Smooth muscle cell (in vitro differentiated cells): ENCODE data around the gene BCAS4. TPM values are rescaled to one million over a fixed set of nuclear protein-coding genes. Genes with fewer than 3 reads are reported as not detected.

Experiments
- DNase-seq: peaks from one replicate; lab custom pipeline; 2025; ENCODE audit not compliant: unreplicated experiment; lab: John Stamatoyannopoulos, UW
- H2AFZ ChIP-seq: fragments of 200-600 bp; sonication (generic); 2 replicates; pipeline ENCODE4 v1.6.0; 2016; ENCODE audit warnings: antibody characterized with exemption, low read depth, mild to moderate bottlenecking
- H3F3A ChIP-seq: fragments of 200-600 bp; sonication (generic); 2 replicates; pipeline ENCODE4 v1.6.0; 2017; ENCODE audit warnings: antibody characterized with exemption, low read depth
- H3K27ac ChIP-seq: fragments of 200-600 bp; sonication (generic); 2 replicates; pipeline ENCODE4 v1.5.1; 2016; ENCODE audit warnings: low read depth, mild to moderate bottlenecking
- H3K27me3 ChIP-seq: fragments of 200-600 bp; sonication (generic); 2 replicates; pipeline ENCODE4 v1.6.1; 2016; ENCODE audit warnings: low read depth, mild to moderate bottlenecking
- H3K36me3 ChIP-seq: fragments of 200-600 bp; sonication (generic); 2 replicates; pipeline ENCODE4 v1.5.1; 2016; ENCODE audit warnings: low read depth
- H3K4me1 ChIP-seq: fragments of 200-600 bp; sonication (generic); 2 replicates; pipeline ENCODE4 v1.5.1; 2016; ENCODE audit warnings: low read depth
- H3K4me2 ChIP-seq: fragments of 200-600 bp; sonication (generic); 2 replicates; pipeline ENCODE4 v1.6.0; 2016; ENCODE audit warnings: mild to moderate bottlenecking
- H3K4me3 ChIP-seq: fragments of 200-600 bp; sonication (generic); 2 replicates; pipeline ENCODE4 v1.5.1; 2016; ENCODE audit warnings: mild to moderate bottlenecking
- H3K79me2 ChIP-seq: fragments of 200-600 bp; sonication (generic); 2 replicates; pipeline ENCODE4 v1.6.0; 2016; ENCODE audit warnings: low read depth, mild to moderate bottlenecking
- H3K9ac ChIP-seq: fragments of 200-600 bp; sonication (generic); 2 replicates; pipeline ENCODE4 v1.6.0; 2016; ENCODE audit warnings: low read depth
- H3K9me3 ChIP-seq: fragments of 200-600 bp; sonication (generic); replicated peaks from 2 replicates; pipeline ENCODE4 v1.5.1; 2016; ENCODE audit warnings: low read depth
- H4K20me1 ChIP-seq: fragments of 200-600 bp; sonication (generic); 2 replicates; pipeline ENCODE4 v1.6.0; 2016; ENCODE audit warnings: low read depth
- WGBS: methylation state at CpG from one replicate; pipeline ENCODE4 v1.1.7; 2016; ENCODE audit warnings: low lambda C conversion rate; 5-methylcytosine and 5-hydroxymethylcytosine counted together
- polyA plus RNA-seq: library from polyadenylated mRNA; unstranded; fragments of >200 nt; fragmentation: Nextera tagmentation; extraction: Ambion mirVana; gene quantifications from 2 replicates; pipeline ENCODE4 v1.2.1, GENCODE V29; 2016
- total RNA-seq: library from RNA; depleted of rRNA; stranded (reverse); fragments of >200 nt; gene quantifications from 2 replicates; pipeline ENCODE4 v1.2.3, GENCODE V29; 2014
- TF ChIP-seq, protein P1 (sequence below): fragments of 200-600 bp; sonication (generic); IDR thresholded peaks from 2 replicates; pipeline ENCODE4 v1.5.1; 2017; ENCODE audit warnings: borderline replicate concordance, mild to moderate bottlenecking, antibody characterized with exemption; ENCODE audit not compliant: insufficient read depth, poor library complexity, severe bottlenecking

BCAS4 gene
- total and polyA plus RNA-seq, 2 experiments from 2014 or later = 5.3 to 14.1 TPM

DNA sequence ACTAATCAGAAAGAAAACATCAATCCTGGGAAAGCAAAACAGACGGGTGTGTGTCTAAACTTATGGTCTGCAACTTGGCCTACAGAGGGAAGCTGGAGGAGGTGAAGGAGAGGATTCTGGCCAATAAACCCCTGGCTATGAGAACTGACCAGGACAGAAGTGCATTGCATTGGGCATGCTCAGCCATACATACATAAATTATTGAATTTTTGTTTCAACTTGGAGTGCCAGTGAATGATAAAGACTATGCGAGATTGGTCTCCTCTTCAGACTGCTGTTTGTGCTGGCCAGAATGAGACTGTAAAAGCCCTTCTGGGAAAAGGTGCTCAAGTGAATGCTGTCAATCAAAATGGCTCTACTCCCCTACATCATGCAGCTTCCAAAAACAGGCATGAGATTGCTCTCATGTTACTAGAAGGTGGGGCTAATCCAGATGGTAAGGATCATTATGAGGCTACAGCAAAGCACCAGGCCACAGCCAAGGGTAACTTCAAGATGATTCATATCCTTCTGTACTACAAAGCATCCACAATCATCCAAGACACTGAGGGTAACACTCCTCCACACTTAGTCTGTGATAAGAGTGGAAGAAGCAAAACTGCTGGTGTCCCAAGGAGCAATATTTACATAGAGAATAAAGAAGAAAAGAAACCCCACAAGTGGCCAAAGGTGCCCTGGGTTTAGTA, 119.0 kb downstream of the BCAS4 start:
- Histone ChIP-seq H3K79me2 (peaks cover 100% of the 10 kb centered on the region), H3K4me3 (no peak overlapping the region), H3K9ac (no peak overlapping the region), H3K9me3 (no peaks in the 10 kb centered on the region), H4K20me1 (peaks cover 100% of the 10 kb centered on the region), H3K36me3 (no peaks in the 10 kb centered on the region), H3F3A (peaks cover 34% of the 10 kb centered on the region), H3K27me3 (no peaks in the 10 kb centered on the region), H2AFZ (no peak overlapping the region), H3K4me2 (peak overlapping the region; percentile 34), H3K4me1 (peaks cover 34% of the 10 kb centered on the region), H3K27ac (peak overlapping the region; percentile 71)
- WGBS = 79% methylated on average over 2 of the region's 2 CpGs
- TF ChIP-seq, protein P1, sequence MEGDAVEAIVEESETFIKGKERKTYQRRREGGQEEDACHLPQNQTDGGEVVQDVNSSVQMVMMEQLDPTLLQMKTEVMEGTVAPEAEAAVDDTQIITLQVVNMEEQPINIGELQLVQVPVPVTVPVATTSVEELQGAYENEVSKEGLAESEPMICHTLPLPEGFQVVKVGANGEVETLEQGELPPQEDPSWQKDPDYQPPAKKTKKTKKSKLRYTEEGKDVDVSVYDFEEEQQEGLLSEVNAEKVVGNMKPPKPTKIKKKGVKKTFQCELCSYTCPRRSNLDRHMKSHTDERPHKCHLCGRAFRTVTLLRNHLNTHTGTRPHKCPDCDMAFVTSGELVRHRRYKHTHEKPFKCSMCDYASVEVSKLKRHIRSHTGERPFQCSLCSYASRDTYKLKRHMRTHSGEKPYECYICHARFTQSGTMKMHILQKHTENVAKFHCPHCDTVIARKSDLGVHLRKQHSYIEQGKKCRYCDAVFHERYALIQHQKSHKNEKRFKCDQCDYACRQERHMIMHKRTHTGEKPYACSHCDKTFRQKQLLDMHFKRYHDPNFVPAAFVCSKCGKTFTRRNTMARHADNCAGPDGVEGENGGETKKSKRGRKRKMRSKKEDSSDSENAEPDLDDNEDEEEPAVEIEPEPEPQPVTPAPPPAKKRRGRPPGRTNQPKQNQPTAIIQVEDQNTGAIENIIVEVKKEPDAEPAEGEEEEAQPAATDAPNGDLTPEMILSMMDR = no peak
- no peak for DNase-seq

DNA sequence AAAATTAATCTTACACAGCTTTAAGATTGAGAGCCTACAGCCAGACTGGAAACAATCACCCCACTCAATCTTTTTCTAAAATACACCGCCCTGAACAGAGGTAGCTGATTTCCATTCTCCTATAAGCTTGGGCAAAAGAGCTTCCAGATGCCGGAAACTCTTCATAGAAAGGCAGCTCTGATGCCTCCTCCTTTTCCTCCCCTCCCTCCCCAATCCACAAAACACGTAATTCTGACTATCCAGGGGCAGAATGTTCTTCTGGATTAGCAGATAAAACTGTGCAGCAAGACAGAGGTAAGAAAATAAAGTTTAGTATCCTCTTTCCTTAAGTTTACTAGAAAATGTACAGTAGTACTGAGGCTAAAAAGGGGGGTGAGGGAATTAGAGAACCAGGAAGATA, 120.6 kb downstream of the BCAS4 start:
- DNase-seq = no peak
- Histone ChIP-seq H4K20me1 (peaks cover 100% of the 10 kb centered on the region), H3K4me2 (peak overlapping the region; percentile 74), H3K9ac (peak overlapping the region; percentile 32), H3K9me3 (no peaks in the 10 kb centered on the region), H3K27ac (peak overlapping the region; percentile 71), H3K4me1 (peaks cover 34% of the 10 kb centered on the region), H3K4me3 (no peak overlapping the region), H3K36me3 (no peaks in the 10 kb centered on the region), H2AFZ (no peak overlapping the region), H3F3A (peaks cover 30% of the 10 kb centered on the region), H3K79me2 (peaks cover 100% of the 10 kb centered on the region), H3K27me3 (no peaks in the 10 kb centered on the region)
- TF ChIP-seq, protein P1 = no peak
- WGBS = 39% methylated on average over 3 of the region's 3 CpGs

DNA sequence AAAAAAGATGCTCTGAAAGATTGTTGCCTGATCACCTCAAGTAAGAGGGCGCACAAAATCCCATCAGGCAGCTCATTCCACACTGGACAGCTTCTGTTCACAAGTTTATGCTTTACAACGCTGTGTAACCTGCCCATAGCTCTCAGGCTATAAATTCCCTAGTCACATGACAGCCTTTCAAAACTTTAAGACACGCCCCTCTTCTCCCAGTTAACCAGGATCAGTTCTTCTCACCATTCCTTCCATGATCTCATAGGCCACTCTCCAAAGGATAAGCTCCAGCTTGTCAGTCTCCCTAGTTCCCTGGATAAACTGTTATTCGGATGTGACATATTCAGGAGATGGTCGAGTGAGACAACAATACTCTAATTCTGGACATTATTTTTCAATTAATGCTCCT, 121.4 kb downstream of the BCAS4 start:
- Histone ChIP-seq H3K4me3 (no peak overlapping the region), H3K36me3 (no peaks in the 10 kb centered on the region), H3K27me3 (no peaks in the 10 kb centered on the region), H3K27ac (peak overlapping the region; percentile 71), H3K9ac (no peak overlapping the region), H4K20me1 (peaks cover 100% of the 10 kb centered on the region), H2AFZ (no peak overlapping the region), H3K4me1 (peaks cover 34% of the 10 kb centered on the region), H3F3A (peaks cover 23% of the 10 kb centered on the region), H3K9me3 (no peaks in the 10 kb centered on the region), H3K4me2 (peak overlapping the region; percentile 74), H3K79me2 (peaks cover 100% of the 10 kb centered on the region)
- TF ChIP-seq, protein P1 = no peak
- DNase-seq = no peak
- WGBS = 63% methylated on average over 5 of the region's 5 CpGs

DNA sequence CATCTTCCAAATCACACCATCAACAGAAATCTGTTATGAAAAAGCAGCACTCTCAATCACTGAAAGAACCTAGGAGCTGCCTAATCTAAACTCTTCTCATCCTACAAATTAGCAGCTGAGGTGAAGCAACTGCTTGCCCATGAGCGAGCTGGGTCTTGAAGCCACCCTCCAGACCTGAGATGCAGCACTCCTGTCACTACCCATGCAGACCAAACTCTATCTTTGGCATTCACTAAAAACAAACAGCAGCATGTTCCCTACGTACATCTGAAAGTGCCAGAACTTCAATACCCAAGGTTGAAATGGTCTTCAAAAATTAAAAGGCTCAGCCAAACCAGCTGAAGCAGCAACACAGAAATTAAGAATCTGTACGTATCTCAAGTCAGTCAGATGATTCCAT, 122.1 kb downstream of the BCAS4 start:
- peaks cover 34% of the 10 kb centered on the region for H3K4me1 ChIP-seq
- H3K27ac ChIP-seq = peak overlapping the region; percentile 71
- H3K27me3 ChIP-seq = no peaks in the 10 kb centered on the region
- no peak for DNase-seq
- no peaks in the 10 kb centered on the region for H3K36me3 ChIP-seq
- H3K4me3 ChIP-seq = no peak overlapping the region
- peak overlapping the region; percentile 74 for H3K4me2 ChIP-seq
- TF ChIP-seq, protein P1 = no peak
- no peak overlapping the region for H3K9ac ChIP-seq
- H4K20me1 ChIP-seq = peaks cover 100% of the 10 kb centered on the region
- WGBS = 72% methylated on average over 3 of the region's 3 CpGs
- H3K9me3 ChIP-seq = no peaks in the 10 kb centered on the region
- H3K79me2 ChIP-seq = peaks cover 100% of the 10 kb centered on the region
- H3F3A ChIP-seq = peaks cover 19% of the 10 kb centered on the region
- no peak overlapping the region for H2AFZ ChIP-seq
